ENCODE data around the gene TFIP11.

TFIP11 gene

GRCh38 chr22:26494506-26494905 is 17.8 kb downstream of the TFIP11 start:
- no peak for TF ChIP-seq CTCF (IDR thresholded peaks at IDR 0.05; ENCODE audit: borderline replicate concordance, insufficient read depth, low read depth, low read length)

GRCh38 chr22:26492220-26492619 is 20.1 kb downstream of the TFIP11 start:
- no peak overlapping the region for H3K4me3 ChIP-seq (ENCODE audit: low read depth, low read length)
- TF ChIP-seq CTCF (IDR thresholded peaks at IDR 0.05; ENCODE audit: borderline replicate concordance, insufficient read depth, low read depth, low read length) = no peak

More at GRCh38 chr22:26494506-26494905, 17.8 kb downstream of the TFIP11 start:
- no peak overlapping the region for H3K4me3 ChIP-seq (ENCODE audit: low read depth, low read length)

GRCh38 chr22:26489447-26490036 is 22.7 kb downstream of the TFIP11 start:
- no peak for TF ChIP-seq CTCF (IDR thresholded peaks at IDR 0.05; ENCODE audit: borderline replicate concordance, insufficient read depth, low read depth, low read length)
- no peak overlapping the region for H3K4me3 ChIP-seq (ENCODE audit: low read depth, low read length)

DNA sequence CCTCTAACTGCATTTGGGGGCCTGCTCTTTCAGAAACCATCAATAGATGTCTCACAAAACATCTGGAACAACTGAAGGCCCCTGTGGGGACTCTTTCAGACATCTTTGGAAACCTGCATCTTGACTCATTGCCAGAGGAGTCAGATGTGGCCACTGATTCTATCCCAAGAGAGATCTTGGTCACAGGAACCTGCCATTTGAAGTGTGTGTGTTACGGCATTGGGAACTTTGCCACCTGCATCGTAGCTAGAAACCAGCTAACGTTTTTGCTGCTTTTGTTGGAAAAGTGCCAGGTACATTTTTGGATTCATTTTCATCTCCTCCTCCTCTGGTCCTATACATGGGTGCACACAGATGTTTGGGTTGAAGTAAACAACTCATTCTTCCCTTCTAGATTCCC is 24.3 kb downstream of the TFIP11 start:
- H3K4me3 ChIP-seq (ENCODE audit: low read depth, low read length) = no peak overlapping the region
- no peak for TF ChIP-seq CTCF (IDR thresholded peaks at IDR 0.05; ENCODE audit: borderline replicate concordance, insufficient read depth, low read depth, low read length)

- H3K4me3 ChIP-seq (ENCODE audit: low read depth, low read length) = no peak overlapping the region
Observed at GRCh38 chr22:26486394-26486793, 25.9 kb downstream of the TFIP11 start.

GRCh38 chr22:26485806-26486390 is 26.4 kb downstream of the TFIP11 start:
- no peak overlapping the region for H3K4me3 ChIP-seq (ENCODE audit: low read depth, low read length)
- no peak for TF ChIP-seq CTCF (IDR thresholded peaks at IDR 0.05; ENCODE audit: borderline replicate concordance, insufficient read depth, low read depth, low read length)

More at GRCh38 chr22:26486394-26486793, 25.9 kb downstream of the TFIP11 start:
- no peak for TF ChIP-seq CTCF (IDR thresholded peaks at IDR 0.05; ENCODE audit: borderline replicate concordance, insufficient read depth, low read depth, low read length)

DNA sequence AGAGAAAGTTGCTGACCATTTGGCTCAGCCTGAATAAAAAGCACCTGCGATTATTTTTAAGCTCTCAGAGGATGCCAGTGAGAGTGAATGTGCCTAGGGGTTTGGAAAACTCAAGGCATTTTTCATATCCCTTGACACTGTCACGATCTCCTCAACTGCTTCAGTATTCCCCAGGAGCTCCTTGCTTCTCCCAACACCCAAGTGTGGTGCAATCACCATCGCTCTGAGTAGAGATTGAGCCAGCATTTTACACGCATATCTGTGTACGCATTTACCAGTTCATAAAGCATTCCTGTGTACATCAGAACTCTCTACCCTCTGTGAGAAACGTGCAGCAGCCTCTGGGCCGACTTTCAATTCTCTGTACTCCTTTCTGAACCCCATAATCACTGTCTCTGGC is 27.3 kb downstream of the TFIP11 start:
- H3K4me3 ChIP-seq (ENCODE audit: low read depth, low read length) = no peak overlapping the region

More for the DNA sequence above, 27.3 kb downstream of the TFIP11 start:
- no peak for TF ChIP-seq CTCF (IDR thresholded peaks at IDR 0.05; ENCODE audit: borderline replicate concordance, insufficient read depth, low read depth, low read length)

Measured in GM12875 (cell line).